Stimulated activated CD4-positive, alpha-beta T cell treated with anti-CD3 and anti-CD28 coated beads, Interleukin-4, amount 100 ng/mL, for 1 hour (primary cell): ENCODE measurements around the gene TREX2.
A peak's percentile ranks its signal among the peaks of the same experiment; 100 is the strongest.

Experiments
- DNase-seq: peaks from one replicate; pipeline ENCODE4 v3.0.0-alpha.2; 2020

The TREX2 gene, protein sequence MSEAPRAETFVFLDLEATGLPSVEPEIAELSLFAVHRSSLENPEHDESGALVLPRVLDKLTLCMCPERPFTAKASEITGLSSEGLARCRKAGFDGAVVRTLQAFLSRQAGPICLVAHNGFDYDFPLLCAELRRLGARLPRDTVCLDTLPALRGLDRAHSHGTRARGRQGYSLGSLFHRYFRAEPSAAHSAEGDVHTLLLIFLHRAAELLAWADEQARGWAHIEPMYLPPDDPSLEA

DNA sequence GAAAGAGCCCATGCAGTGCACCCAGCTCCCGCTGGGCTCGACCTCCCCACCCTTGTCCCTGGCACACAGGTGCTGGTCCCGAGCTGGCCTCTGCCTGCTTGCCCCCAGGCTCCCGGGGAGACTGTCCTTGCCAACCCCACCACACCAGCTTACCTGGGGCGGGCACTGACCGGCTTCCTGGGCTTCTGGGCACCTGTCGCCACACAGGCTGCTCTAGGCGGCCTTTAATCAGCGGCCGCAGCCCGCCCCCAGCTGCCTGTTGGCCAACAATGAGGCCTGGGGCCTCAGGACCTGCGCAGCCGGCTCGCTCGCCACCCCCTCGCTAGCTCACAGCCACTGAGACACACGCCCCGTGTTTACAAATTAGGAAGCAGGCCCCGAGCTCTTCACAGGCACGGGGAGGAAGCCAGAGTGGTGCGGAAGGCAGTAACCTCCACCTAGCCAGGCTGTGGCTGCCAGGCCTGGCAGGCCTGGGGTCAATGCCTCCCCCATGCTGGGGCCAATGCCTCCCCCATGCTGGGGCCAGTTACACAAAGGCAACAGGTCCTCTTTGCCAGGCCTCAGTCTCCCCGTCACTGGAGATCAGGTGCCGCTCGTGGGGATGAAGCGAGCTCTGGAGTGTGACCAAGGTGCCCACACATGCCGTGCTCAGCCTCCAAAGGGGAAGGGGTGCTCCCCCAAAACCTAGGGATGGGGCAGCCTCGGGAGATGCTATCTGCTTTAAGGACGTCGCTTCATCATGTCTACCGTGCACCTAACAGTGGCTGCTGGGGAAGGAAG is at the start of gene TREX2:
Gene TREX2 (minus strand): TSS at position 201 of the 780 bp plus-strand sequence. CDS start 626 bp downstream, outside the sequence.
- no peak for DNase-seq

- no peak for DNase-seq
Observed at GRCh38 chrX:153495362-153495751, 49.5 kb upstream of the TREX2 start.

DNA sequence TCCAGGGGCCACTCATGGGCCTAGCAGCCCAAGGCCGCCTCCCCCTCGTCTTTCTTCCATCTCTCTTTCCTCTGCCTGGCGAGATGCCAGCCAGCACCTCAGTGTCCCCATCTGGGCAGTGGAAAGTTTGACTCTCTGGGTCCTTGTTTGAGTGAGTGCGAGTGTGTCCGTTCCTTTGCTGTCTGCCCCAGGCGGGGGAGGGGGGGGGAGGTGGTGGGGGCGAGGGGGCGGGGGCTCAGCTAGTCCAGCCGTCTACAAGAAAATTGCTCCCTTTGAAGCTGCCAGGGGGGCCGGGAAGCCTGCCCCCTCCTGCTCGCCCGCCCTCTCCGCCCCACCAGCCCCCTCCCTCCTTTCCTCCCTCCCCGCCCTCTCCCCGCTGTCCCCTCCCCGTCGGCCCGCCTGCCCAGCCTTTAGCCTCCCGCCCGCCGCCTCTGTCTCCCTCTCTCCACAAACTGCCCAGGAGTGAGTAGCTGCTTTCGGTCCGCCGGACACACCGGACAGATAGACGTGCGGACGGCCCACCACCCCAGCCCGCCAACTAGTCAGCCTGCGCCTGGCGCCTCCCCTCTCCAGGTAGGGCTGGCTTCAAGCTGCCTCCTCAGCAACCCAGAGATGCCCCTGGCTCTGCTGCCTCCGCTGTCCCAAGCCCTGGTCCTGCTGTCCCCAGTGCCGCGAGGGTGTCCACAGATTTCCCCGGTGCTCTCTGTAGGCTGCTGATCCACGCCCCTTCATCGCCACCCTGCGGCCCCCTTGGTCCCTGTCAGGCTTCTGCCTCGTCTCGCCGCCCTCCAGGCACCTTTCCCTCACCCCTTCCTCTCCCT is 48.9 kb upstream of the TREX2 start, which contains the start of gene BGN:
Gene BGN (plus strand): TSS at position 440 of the 821 bp plus-strand sequence. CDS start 9,652 bp downstream, outside the sequence.
- peak; percentile 12 for DNase-seq

DNA sequence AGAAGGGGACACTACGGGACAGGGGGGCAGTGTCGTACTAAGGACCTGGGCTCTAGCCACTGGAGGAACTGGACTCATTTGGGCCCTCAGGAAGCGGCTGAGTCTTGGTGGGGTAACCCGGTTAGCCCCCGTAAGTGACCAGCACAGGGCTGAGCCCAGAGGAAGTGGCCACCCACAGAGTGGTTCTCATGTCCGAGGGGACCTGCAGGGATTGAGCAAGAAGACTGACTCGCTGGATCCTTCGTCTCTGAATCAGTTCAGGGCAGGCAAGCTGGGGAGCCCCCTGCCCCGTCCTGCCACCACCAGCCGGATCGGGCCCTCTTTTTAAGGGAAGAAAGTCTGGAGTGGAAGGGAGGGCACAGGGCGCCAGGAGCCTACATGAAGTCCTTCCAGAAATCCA is 48.2 kb upstream of the TREX2 start:
- no peak for DNase-seq

DNA sequence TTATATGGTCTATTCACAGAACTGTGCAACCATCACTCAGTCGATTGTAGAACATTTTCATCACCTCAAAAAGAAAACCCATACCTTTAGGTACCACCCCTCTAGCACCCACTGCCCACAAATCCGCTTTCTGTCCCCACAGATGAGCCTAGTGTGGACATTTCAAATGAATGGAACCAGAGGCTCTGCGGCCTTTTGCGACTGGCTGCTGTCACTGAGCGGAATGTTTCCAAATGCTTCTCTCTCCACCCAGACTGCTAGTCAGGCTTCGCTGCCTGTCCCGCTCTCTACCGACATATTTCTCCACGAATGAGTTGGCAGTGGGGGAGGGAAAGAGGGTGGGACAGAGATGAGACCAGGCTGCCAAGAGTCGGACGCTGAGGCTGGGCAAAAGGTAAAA is 47.2 kb upstream of the TREX2 start:
- DNase-seq: no peak

GRCh38 chrX:153492543-153492942 is 46.7 kb upstream of the TREX2 start:
- no peak for DNase-seq

DNA sequence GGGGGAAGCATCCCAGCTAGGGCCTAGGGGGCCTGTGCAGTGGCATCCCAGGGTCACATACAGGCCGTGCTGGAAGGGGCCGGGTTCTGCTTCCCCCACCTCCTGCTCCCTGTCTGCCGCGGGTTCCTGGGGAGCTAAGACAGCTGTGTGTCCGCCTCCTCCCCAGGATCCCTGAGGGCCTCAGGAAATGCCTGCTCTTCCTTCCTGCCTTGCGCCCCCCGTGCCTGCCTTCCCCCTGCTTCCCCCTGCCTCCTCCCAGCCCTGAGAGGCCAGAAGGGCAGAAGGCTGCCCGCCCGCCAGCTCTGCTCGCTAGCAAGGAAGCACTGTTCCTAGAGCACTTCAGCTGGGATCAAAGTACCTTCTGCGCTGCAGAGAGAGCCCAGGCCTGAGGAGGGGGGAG is 46.1 kb upstream of the TREX2 start:
- DNase-seq: no peak

GRCh38 chrX:153491351-153491914 is 45.6 kb upstream of the TREX2 start:
- no peak for DNase-seq

DNA sequence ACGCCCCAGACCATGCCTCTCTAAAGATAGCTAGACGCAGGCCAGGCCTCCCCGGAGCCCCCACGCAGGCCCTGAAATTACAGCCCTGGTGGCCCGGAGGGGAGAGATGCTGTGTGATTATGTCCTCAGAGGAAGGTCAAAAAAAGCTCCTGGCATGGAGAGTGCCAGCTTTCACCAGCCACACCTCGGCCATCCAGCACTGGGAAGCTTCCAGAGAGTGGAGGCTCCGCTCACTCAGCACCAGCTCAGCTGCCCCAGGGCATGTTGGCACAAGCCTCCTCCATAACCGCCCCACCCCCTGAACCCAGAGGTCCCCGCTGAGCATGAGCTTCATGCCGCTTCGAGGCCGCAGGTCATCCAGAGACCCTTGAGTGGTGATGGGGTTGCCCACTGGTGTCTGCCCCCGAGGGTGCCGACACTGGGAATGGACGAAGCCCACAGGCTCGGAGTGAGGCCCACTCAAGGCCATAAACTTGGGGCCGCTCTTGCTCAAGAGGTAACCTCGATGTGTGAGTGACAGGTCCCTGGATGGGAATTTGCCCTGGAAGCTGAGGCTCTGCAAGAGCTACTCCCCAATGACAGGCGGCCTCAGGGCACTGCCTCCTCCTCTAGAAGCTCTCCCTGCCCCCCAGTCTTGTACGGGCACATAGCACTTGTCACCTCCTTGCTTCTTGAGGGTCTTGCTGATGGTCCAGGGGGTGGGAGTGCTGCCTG is 44.5 kb upstream of the TREX2 start:
- no peak for DNase-seq

GRCh38 chrX:153488231-153488914 is 42.5 kb upstream of the TREX2 start:
- DNase-seq: no peak

DNA sequence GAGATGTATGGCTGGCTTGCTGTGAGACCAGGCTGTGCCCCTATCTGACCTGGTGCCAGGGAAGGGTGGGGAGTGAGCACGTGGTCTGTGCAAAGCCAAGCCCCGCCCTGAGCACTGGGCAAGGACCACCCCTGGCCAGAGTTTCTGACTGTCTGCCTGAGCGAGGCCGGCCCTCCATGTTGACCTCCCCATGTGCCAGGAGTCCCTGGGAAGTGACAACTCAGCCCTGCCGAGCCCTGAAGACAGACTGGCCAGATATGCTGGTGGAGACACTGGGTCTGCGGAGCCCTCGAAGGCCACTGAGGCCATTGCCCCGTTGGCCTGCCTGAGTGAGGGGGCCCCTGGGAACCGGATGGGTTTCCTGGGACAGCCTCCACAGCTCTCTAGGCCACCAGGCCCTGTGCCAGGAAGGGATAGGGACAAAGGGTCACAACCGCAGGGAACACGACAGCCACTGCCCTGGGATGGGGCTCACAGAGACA is 41.8 kb upstream of the TREX2 start:
- DNase-seq: no peak

- DNase-seq: no peak
Observed at GRCh38 chrX:153486171-153486570, 40.3 kb upstream of the TREX2 start.

DNA sequence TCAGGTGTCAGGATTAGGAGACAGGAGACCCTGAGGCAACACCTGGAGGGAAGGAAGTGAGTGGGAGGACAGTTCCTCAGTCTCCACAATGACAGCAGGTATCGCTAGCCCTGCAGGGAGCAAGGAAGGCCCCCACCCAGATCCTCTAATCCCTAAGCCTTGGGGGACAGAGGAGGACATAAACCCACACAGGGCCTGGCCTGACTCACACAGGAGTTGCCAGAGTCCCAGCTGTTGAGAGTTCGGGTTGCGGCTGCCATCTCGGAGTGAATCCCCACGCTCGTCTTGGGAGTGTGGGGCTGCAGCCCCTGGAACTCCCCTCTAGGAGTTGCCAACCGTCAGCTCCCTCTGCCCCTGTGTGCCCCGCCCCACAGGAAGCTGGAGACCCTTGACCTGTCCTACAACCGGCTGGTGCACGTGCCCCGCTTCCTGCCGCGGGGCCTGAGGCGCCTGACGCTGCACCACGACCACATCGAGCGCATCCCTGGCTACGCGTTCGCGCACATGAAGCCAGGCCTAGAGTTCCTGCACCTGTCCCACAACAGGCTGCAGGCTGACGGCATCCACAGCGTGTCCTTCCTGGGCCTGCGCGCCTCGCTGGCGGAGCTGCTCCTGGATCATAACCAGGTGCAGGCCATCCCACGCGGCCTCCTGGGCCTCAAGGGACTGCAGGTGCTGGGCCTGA is 39.7 kb upstream of the TREX2 start:
- no peak for DNase-seq

- DNase-seq: no peak
Observed at GRCh38 chrX:153482376-153483015, 36.6 kb upstream of the TREX2 start.

- no peak for DNase-seq
Observed at GRCh38 chrX:153481043-153481442, 35.2 kb upstream of the TREX2 start.

DNA sequence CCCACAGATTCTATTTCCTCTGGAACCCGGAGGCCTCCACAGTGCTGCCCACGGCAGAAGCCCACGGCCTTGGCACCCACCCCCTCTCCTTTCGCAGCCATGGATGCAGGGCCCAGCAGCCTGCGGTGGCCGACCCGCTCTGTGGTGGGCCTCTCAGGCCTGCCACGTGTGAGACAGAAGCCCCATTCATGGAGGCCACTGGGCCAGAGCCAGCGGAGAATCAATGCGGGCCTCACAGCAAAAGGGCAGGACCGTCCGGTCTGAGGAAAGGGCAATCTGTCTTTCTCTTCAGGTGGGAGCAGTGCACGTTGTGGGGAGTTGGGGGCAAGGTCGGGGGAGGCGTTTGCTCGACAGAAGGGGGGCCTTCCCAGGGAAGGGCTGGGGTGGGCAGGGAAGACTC is 32.9 kb upstream of the TREX2 start:
- no peak for DNase-seq

GRCh38 chrX:153477901-153478300 is 32.0 kb upstream of the TREX2 start:
- no peak for DNase-seq

- DNase-seq: no peak
Observed at GRCh38 chrX:153477364-153477857, 31.6 kb upstream of the TREX2 start.

DNA sequence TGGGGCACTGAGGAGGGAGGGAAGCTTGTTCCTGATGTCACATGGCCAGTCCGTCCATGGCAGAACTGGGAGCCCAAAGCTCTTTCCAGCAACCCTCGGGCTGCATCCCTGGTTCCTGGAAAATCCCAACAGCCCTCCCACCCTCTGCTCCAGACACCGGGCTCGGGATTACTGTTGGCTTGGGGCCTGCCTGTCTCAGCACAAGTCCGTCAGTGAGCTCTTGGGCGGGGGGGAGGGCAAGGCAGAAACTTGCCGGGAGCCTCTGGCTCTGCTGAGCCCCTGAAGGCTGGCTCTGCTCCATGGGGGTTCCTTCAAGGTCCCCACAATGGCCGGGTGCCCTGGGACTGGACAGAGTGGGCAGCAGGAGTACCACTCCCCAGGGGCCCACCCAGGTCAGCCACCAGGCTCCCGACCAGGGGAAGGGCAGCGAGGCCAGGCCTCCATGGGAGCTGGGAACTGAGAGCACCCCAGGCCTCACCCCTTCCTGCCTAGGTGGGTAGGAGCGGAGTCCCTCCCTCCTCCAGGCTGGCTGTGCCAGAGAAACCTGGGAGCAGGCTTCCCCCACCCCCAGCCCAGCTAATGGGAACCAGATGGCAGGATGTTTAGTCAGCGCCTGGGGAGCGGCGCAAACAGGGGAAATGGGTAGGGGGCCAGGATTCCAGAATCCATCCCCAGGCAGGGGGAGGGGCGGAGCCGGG is 31.0 kb upstream of the TREX2 start:
- DNase-seq: no peak
